Measurements from ENCODE around the gene PACRG.

PACRG gene

GRCh38 chr6:163185744-163186143, 458.0 kb downstream of the PACRG start:
- H3K4me3 ChIP-seq (ENCODE audit: low read depth, low read length): no peak overlapping the region
- no peak for TF ChIP-seq CTCF (IDR thresholded peaks at IDR 0.05; ENCODE audit: insufficient read depth, low read length, missing control alignments)
- DNase-seq (ENCODE audit: low read depth, low spot score): no peak
- ChIA-PET CTCF (no interaction called here), POLR2A (no interaction called here)

GRCh38 chr6:163186527-163186926, 458.8 kb downstream of the PACRG start:
- ChIA-PET POLR2A (no interaction called here), CTCF (no interaction called here)
- TF ChIP-seq CTCF (IDR thresholded peaks at IDR 0.05; ENCODE audit: insufficient read depth, low read length, missing control alignments): no peak
- no peak for DNase-seq (ENCODE audit: low read depth, low spot score)
- H3K4me3 ChIP-seq (ENCODE audit: low read depth, low read length): no peak overlapping the region

- no peak overlapping the region for H3K4me3 ChIP-seq (ENCODE audit: low read depth, low read length)
- ChIA-PET CTCF (no interaction called here), POLR2A (no interaction called here)
- TF ChIP-seq CTCF (IDR thresholded peaks at IDR 0.05; ENCODE audit: insufficient read depth, low read length, missing control alignments): no peak
- no peak for DNase-seq (ENCODE audit: low read depth, low spot score)
Observed at GRCh38 chr6:163187201-163187600, 459.4 kb downstream of the PACRG start.

- ChIA-PET POLR2A (no interaction called here), CTCF (no interaction called here)
- no peak for TF ChIP-seq CTCF (IDR thresholded peaks at IDR 0.05; ENCODE audit: insufficient read depth, low read length, missing control alignments)
- H3K4me3 ChIP-seq (ENCODE audit: low read depth, low read length): no peak overlapping the region
- no peak for DNase-seq (ENCODE audit: low read depth, low spot score)
Observed at GRCh38 chr6:163187606-163188005, 459.8 kb downstream of the PACRG start.

GRCh38 chr6:163188746-163189145, 461.0 kb downstream of the PACRG start:
- ChIA-PET POLR2A (no interaction called here), CTCF (no interaction called here)
- no peak overlapping the region for H3K4me3 ChIP-seq (ENCODE audit: low read depth, low read length)
- no peak for DNase-seq (ENCODE audit: low read depth, low spot score)
- no peak for TF ChIP-seq CTCF (IDR thresholded peaks at IDR 0.05; ENCODE audit: insufficient read depth, low read length, missing control alignments)

GRCh38 chr6:163189609-163190008, 461.8 kb downstream of the PACRG start:
- no peak for TF ChIP-seq CTCF (IDR thresholded peaks at IDR 0.05; ENCODE audit: insufficient read depth, low read length, missing control alignments)
- POLR2A ChIA-PET: no interaction called here
- CTCF ChIA-PET: no interaction called here
- DNase-seq (ENCODE audit: low read depth, low spot score): no peak
- no peak overlapping the region for H3K4me3 ChIP-seq (ENCODE audit: low read depth, low read length)

Measured in AG04449 (cell line).